Erythroblast (primary cell): ENCODE measurements around the gene EFCC1.

Source experiments
- GATA1 ChIP-seq: IDR thresholded peaks from 2 replicates; pipeline ENCODE4 v1.6.1; 2011; ENCODE audit warnings: low read depth, mild to moderate bottlenecking, control low read depth, low read length, moderate library complexity
- POLR2A ChIP-seq: IDR thresholded peaks from 2 replicates; pipeline ENCODE4 v1.6.1; 2011; ENCODE audit warnings: mild to moderate bottlenecking, low read length

DNA sequence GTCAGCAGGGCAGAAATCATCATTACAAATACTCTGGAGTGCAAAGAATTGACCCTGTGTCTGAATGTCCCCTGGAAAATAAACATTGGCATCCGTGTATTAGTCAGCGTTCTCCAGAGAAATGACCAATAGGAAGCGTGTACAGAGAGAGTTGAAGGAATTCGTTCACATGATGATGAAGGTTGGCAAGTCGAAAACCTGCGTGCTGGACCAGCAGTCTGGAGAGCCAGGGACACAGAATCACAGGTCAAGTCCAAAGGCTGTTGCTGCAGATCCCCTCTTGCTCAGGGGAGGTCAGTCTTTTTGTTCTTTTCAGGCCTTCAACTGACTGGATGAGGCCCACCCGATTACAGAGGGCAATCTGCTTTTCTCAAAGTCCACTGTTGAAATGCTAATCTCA is 76.1 kb downstream of the EFCC1 start:
- TF ChIP-seq POLR2A (no peak), GATA1 (no peak)
